GM18499 (cell line): ENCODE data around the gene GPX2.
A peak's percentile ranks its signal among the peaks of the same experiment; 100 is the strongest.

Source experiments
- ATAC-seq: cut with Tn5 transposase; IDR thresholded peaks from one replicate; pipeline ENCODE4 v1.9.1; 2021; ENCODE audit warnings: moderate number of reproducible peaks; ENCODE audit not compliant: insufficient read depth, unreplicated experiment

The GPX2 gene

GRCh38 chr14:64944041-64944440 lies 1.5 kb upstream of the GPX2 start:
- ATAC-seq, result no peak

- no peak for ATAC-seq
Measured at GRCh38 chr14:64943556-64943955, 1.0 kb upstream of the GPX2 start.

- no peak for ATAC-seq
Measured at GRCh38 chr14:64940336-64940910, 2.1 kb downstream of the GPX2 start.

- ATAC-seq, result no peak
Measured at GRCh38 chr14:64939817-64940190, 2.7 kb downstream of the GPX2 start.

- no peak for ATAC-seq
Measured at GRCh38 chr14:64938972-64939816, 3.4 kb downstream of the GPX2 start.

GRCh38 chr14:64937821-64938193 lies 4.7 kb downstream of the GPX2 start:
- ATAC-seq, result no peak

GRCh38 chr14:64937171-64937820 lies 5.2 kb downstream of the GPX2 start:
- no peak for ATAC-seq

- ATAC-seq, result no peak
Measured at GRCh38 chr14:64935508-64935907, 7.0 kb downstream of the GPX2 start.

- ATAC-seq, result no peak
Measured at GRCh38 chr14:64934338-64934929, 8.1 kb downstream of the GPX2 start.

- ATAC-seq, result no peak
Measured at GRCh38 chr14:64932231-64932630, 10.3 kb downstream of the GPX2 start.

- no peak for ATAC-seq
Measured at GRCh38 chr14:64931123-64931522, 11.4 kb downstream of the GPX2 start.

GRCh38 chr14:64930085-64930843 lies 12.3 kb downstream of the GPX2 start:
- ATAC-seq, result no peak

- no peak for ATAC-seq
Measured at GRCh38 chr14:64929014-64929359, 13.6 kb downstream of the GPX2 start.

- peak; percentile 72 for ATAC-seq
Measured at GRCh38 chr14:64928239-64929013, 14.1 kb downstream of the GPX2 start.

- no peak for ATAC-seq
Measured at GRCh38 chr14:64927031-64927430, 15.5 kb downstream of the GPX2 start.

GRCh38 chr14:64926398-64926995 lies 16.0 kb downstream of the GPX2 start:
- ATAC-seq, result no peak

- ATAC-seq, result no peak
Measured at GRCh38 chr14:64923015-64923414, 19.5 kb downstream of the GPX2 start.

- ATAC-seq, result no peak
Measured at GRCh38 chr14:64920465-64920864, 22.1 kb downstream of the GPX2 start.

GRCh38 chr14:64919618-64920017 lies 22.9 kb downstream of the GPX2 start:
- no peak for ATAC-seq
